Effector memory CD4-positive, alpha-beta T cell (primary cell): ENCODE results near the gene NUDT16L1.
"Not testable (repeated sequence)": the region's sequence is repeated elsewhere in the genome, so short reads cannot be mapped to it uniquely, and the experiment has no call there.

Experiments used
- DNase-seq, 3 donors: peaks; one replicate each; pipeline ENCODE4 v3.0.0-alpha.2; 2020
- H3K27ac ChIP-seq: 2 replicates; pipeline ENCODE4 v1.7.0; 2013; ENCODE audit warnings: mild to moderate bottlenecking, low read length, moderate library complexity; ENCODE audit not compliant: insufficient read depth, poor library complexity, severe bottlenecking
- H3K27me3 ChIP-seq: replicated peaks from 2 replicates; pipeline ENCODE4 v1.7.0; 2013; ENCODE audit warnings: mild to moderate bottlenecking, low read length; ENCODE audit not compliant: insufficient read depth, control insufficient read depth, poor library complexity, severe bottlenecking
- H3K36me3 ChIP-seq: 2 replicates; pipeline ENCODE4 v1.7.0; 2013; ENCODE audit warnings: mild to moderate bottlenecking, low read length, moderate library complexity; ENCODE audit not compliant: control insufficient read depth, insufficient read depth
- H3K4me1 ChIP-seq: 2 replicates; pipeline ENCODE4 v1.7.0; 2013; ENCODE audit warnings: low read length, mild to moderate bottlenecking; ENCODE audit not compliant: control insufficient read depth, insufficient read depth, poor library complexity, severe bottlenecking
- H3K4me3 ChIP-seq: 2 replicates; pipeline ENCODE4 v1.7.0; 2013; ENCODE audit warnings: low read length, low read depth, mild to moderate bottlenecking; ENCODE audit not compliant: insufficient read depth, poor library complexity, severe bottlenecking
- H3K9me3 ChIP-seq: 2 replicates; pipeline ENCODE4 v1.7.0; 2013; ENCODE audit warnings: mild to moderate bottlenecking, low read length, moderate library complexity; ENCODE audit not compliant: control insufficient read depth
- total RNA-seq, 3 donors: gene quantifications; one replicate each; lab custom pipeline; 2026; lab: John Stamatoyannopoulos, UW

Gene NUDT16L1
- total RNA-seq = 24.9 to 42.5 (median 28.3) reads per million in 3 donors

GRCh38 chr16:4693296-4693955 lies at the start of gene NUDT16L1:
TSS of gene NUDT16L1 (plus strand) at chr16:4693562. CDS start at chr16:4693727, 165 bp downstream.
- Histone ChIP-seq H3K36me3 (peaks cover 36% of the 10 kb centered on the region), H3K27me3 (no peaks in the 10 kb centered on the region), H3K4me1 (peaks cover 20% of the 10 kb centered on the region), H3K4me3 (peak within 1 kb of the TSS; percentile 81), H3K27ac (peak within 1 kb of the TSS; percentile 80), H3K9me3 (no peaks in the 10 kb centered on the region)
- peak; percentile 91 to 96 (median 94) for DNase-seq

DNA sequence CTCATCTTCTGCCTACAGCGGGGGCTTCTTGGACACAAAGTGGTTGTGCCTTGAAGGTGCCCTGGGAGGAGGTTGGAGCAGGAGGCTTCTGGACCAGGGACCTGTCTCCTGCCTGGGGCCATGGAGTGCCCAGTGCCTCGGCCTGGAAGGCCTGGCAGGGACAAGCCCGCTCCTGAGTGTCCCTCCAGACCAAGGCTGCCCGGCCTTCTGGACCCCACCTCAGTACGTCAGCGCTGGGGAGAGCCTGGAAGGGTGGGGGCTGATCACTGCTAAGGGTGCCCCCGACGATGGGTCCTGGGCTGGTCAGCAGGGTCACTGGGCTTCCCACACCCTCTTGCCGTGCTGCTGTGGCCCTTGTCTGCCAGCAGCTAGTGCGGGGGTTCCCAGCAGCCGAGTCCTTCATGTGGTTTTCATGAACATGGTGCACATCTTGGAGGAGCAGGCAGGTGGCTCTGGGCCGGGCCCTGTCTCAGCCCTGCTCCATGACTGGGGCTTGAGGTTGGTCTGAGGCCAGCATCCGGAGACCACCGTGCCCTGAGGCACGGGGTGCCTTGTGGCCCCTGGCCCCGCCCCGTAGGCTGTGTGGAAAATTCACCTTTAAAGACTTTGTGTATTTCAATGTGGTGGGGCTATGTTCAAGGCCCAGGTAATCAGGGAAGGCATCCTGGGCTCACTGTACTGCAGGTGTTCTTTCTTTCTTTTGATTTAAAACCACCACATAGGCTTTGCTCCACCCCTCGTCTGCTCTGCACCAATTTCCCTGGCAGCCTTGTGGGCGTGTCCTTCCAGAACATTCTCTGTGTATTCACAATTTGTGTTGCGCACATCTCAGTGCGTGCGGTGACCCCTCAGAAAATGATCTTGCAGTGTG lies 46.4 kb upstream of the NUDT16L1 start:
- Histone ChIP-seq H3K27ac (no peak overlapping the region), H3K36me3 (peaks cover 10% of the 10 kb centered on the region), H3K27me3 (no peaks in the 10 kb centered on the region), H3K4me3 (no peak overlapping the region), H3K4me1 (peaks cover 7% of the 10 kb centered on the region), H3K9me3 (no peaks in the 10 kb centered on the region)
- no peak for DNase-seq

DNA sequence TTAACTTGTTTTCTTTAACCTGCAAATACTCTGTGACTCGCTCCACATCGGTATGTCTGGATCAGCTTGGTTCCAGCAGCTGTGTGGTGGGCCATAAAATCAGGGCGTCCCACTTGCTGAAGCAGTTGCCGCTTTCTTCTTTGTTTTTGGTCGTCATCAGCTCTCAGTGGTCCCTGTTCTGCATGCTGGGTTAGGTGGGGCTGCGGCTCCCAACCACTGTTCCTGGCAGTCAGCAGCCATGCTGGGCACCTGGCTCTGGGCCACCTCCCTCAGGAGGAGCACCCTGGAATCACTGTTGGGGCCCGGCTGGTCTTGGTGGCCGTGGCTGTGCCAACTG lies 45.8 kb upstream of the NUDT16L1 start:
- peaks cover 16% of the 10 kb centered on the region for H3K36me3 ChIP-seq
- DNase-seq = no peak
- no peak overlapping the region for H3K27ac ChIP-seq
- H3K27me3 ChIP-seq = no peaks in the 10 kb centered on the region
- no peak overlapping the region for H3K4me3 ChIP-seq
- peaks cover 7% of the 10 kb centered on the region for H3K4me1 ChIP-seq
- no peaks in the 10 kb centered on the region for H3K9me3 ChIP-seq

DNA sequence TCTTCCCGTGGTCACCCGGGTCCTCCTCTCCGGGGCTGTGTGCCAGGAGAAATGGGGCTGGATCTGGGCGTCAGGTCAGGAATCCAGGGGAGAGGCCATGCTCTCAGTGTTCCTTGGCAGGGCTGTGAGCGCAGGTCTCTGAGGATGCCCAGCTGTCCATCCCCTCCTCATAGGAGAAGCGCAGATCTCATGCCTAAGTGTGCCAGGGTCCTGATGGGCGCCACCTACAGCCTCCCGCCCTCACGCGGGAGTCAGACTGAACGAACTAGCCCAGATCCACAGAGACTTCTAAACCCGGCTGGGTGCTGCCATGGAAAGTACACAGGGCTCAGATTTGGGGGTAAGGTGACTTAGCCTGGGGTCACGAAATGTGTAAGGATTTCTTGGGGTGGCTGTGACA lies 44.4 kb upstream of the NUDT16L1 start:
- no peaks in the 10 kb centered on the region for H3K9me3 ChIP-seq
- peaks cover 25% of the 10 kb centered on the region for H3K36me3 ChIP-seq
- H3K27me3 ChIP-seq = no peaks in the 10 kb centered on the region
- no peak overlapping the region for H3K27ac ChIP-seq
- H3K4me1 ChIP-seq = peaks cover 7% of the 10 kb centered on the region
- no peak overlapping the region for H3K4me3 ChIP-seq
- DNase-seq = no peak

GRCh38 chr16:4649744-4650442 lies 43.5 kb upstream of the NUDT16L1 start:
- Histone ChIP-seq H3K27me3 (no peaks in the 10 kb centered on the region), H3K9me3 (no peaks in the 10 kb centered on the region), H3K27ac (no peak overlapping the region), H3K4me1 (peaks cover 7% of the 10 kb centered on the region), H3K36me3 (peaks cover 35% of the 10 kb centered on the region), H3K4me3 (no peak overlapping the region)
- no peak for DNase-seq

GRCh38 chr16:4650443-4651074 lies 42.8 kb upstream of the NUDT16L1 start:
- not testable (repeated sequence) for H3K4me3 ChIP-seq, H3K4me1 ChIP-seq, H3K27me3 ChIP-seq, H3K9me3 ChIP-seq, H3K27ac ChIP-seq
- H3K36me3 ChIP-seq = peaks cover 37% of the 10 kb centered on the region
- peak; percentile 50 to 70 (median 59) for DNase-seq

DNA sequence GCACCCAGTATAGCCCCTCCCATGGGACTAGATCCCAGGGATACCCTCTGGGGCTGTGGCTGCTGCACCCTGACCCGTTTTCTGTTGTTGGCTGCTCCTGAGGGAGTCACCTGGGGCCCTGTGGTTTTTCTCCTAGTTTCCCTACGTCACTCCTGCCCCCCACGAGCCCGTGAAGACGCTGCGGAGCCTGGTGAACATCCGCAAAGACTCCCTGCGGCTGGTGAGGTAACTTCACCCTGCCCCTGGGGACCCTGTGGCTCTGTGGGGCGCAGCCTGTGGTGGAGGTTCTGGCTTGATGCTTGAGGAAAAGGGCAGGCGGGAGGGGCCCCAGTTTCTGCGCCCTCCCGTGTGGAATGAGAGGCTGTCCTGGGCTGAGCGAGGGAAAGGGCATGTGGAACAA lies 41.5 kb upstream of the NUDT16L1 start:
- Histone ChIP-seq H3K36me3 (peaks cover 44% of the 10 kb centered on the region), H3K4me3 (no peak overlapping the region), H3K27me3 (no peaks in the 10 kb centered on the region), H3K4me1 (peaks cover 3% of the 10 kb centered on the region), H3K27ac (no peak overlapping the region), H3K9me3 (no peaks in the 10 kb centered on the region)
- no peak for DNase-seq

DNA sequence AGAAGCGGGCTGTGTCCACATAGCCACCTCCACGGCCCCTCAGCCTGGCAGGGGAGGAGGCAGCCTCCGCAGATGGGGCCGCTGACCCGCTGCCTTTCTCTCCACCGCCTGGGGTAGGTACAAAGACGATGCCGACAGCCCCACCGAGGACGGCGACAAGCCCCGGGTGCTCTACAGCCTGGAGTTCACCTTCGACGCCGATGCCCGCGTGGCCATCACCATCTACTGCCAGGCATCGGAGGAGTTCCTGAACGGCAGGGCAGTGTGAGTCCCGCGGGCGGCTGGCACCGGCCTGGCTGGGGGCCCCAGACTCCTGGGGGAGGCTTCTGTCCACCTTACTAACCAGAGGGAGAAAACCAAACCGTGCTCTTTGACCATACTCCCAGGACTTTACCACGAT lies 40.8 kb upstream of the NUDT16L1 start:
- no peaks in the 10 kb centered on the region for H3K9me3 ChIP-seq
- no peak for DNase-seq
- H3K27ac ChIP-seq = no peak overlapping the region
- H3K27me3 ChIP-seq = no peaks in the 10 kb centered on the region
- H3K4me1 ChIP-seq = peaks cover 2% of the 10 kb centered on the region
- no peak overlapping the region for H3K4me3 ChIP-seq
- H3K36me3 ChIP-seq = peaks cover 50% of the 10 kb centered on the region

DNA sequence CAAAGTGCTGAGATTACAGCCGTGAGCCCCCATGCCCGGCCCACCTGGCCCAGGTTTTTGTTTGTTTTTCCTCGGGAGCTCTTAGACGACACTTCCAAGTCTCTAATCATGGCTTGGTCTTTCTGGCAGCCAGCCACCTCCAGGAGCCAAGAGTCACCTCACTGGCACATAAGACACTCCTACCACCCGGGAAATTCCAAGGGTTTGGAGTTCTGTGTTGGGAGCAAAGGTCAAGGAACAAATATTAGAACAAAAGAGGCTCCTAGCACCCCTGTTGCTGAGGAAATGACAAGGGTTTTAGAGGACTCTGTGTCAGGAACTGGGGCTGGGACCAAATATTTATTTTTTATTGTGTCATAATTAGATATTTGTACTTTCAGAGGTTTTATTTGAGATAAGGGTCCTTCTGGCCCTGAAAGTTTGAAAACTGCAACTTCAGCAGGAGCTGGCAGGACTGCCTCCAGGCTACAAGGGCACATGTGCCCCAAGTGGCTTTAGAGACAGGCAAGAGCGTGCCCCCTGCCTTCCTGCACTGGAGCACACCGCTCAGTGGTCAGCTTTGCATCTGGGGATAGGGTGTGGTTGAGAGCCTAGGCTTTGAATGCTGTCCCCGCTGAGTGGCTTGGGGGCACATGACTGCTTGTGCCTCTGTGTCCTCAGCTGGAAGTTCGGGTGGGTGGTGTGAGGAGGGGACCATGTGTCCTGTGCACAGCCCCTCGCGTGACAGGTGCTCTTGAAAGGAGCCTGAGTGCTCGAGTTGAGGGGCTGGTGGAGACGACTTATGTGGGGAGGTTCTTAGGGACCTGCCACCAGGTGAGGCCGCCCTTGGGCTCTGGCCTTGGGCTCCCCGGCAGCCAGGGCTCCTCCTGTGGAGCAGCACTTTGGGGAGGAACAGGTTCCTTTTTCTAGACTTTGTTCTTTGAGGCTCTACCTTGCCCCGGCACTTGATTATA lies 39.1 kb upstream of the NUDT16L1 start:
- Histone ChIP-seq H3K9me3 (no peaks in the 10 kb centered on the region), H3K36me3 (peaks cover 50% of the 10 kb centered on the region), H3K27ac (no peak overlapping the region), H3K4me1 (peaks cover 4% of the 10 kb centered on the region), H3K27me3 (no peaks in the 10 kb centered on the region), H3K4me3 (no peak overlapping the region)
- DNase-seq = no peak
